GM04503 (cell line): ENCODE results near the gene TANGO6.
"Not testable (repeated sequence)": the region's sequence is repeated elsewhere in the genome, so short reads cannot be mapped to it uniquely, and the experiment has no call there.

Experiments used
- DNase-seq: peaks from one replicate; pipeline ENCODE4 v3.0.0-alpha.2; 2012; ENCODE audit warnings: low read depth

The TANGO6 gene

GRCh38 chr16:69118468-69118867 is 275.1 kb downstream of the TANGO6 start:
- no peak for DNase-seq

DNA sequence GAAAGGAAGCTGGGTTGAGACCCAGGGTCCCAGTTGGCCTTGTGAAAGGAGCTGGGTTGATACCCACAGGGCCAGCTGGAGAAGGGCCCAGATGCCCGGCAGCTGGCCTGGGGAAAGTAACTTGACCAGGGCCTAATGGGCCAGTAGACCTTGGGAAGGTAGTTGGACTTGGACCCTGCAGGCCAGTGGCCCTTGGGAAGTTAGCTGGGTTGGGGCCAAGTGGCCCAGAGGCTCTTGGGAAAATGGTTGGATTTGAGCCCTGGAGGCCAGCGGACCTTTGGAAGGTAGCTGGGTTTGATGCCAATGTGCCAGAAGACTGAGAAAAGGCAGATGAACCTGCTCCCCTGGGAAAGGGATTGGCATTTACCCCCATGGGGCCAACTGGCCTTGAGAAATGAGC is 275.7 kb downstream of the TANGO6 start:
- DNase-seq, result no peak

DNA sequence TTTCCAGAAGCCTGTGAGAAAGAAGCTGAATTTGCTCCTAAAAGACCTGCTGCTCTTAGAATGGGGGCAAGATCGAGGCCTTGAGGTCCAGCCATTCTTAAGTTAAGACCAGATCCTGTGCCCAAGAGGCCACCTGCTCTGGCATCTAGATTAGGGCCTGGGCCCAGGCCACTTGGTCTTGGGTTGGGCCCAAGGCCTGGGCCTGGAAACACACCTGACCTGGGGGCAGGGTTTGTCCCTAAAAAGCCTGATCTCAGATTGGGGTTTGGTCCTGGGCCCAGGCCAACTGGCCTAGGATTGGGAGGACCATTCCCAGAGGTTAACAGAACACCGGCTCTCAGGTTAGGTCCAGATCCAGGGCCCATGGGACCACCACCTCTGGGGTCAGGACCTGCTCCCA is 276.2 kb downstream of the TANGO6 start:
- DNase-seq, result no peak

DNA sequence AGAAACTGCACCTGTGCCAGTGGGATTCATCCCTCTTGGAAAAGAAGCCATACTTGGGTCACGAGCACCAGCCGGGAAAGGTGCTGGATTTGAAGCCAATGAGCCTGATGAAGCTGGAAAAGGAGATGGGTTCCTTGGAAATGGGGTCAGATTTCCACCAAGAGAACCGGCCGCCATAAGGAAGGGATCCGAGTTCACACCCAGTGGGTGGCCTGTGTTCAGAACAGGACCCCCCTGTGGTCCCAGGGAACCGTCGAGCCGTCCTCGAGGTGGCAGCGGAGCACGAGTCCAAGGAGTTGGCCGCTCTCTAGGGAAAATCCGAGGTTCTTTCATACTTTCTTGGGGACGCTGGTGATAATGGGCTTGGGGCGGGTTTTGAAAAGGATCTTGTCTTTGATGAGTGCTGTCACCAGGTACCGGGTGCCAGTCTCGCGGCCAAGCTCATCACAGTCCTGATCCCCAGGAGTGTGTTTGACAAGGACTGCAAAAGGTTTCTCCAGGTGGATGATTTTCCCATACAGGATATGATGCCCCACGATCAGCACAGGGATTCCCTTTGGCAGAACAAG is 276.8 kb downstream of the TANGO6 start:
- DNase-seq, result no peak

DNA sequence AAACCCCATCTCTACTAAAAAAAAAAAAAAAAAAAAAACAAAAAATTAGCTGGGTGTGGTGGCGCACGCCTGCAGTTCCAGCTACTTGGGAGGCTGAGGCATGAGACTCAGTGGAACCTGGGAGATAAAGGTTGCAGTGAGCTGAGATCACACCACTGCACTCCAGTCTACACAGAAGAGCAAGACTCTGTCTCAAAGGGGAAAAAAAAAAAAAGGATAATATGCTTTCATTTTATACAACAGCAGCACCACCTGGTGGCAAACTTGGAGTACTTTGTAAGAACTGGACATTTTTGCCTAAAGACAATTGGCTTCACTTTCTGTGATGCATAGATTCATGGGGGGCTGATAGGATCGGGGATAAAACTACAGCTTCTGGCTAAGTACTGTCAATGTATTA is 280.6 kb downstream of the TANGO6 start:
- DNase-seq, result no peak

GRCh38 chr16:69124406-69124805 is 281.1 kb downstream of the TANGO6 start:
- not testable (repeated sequence) for DNase-seq

DNA sequence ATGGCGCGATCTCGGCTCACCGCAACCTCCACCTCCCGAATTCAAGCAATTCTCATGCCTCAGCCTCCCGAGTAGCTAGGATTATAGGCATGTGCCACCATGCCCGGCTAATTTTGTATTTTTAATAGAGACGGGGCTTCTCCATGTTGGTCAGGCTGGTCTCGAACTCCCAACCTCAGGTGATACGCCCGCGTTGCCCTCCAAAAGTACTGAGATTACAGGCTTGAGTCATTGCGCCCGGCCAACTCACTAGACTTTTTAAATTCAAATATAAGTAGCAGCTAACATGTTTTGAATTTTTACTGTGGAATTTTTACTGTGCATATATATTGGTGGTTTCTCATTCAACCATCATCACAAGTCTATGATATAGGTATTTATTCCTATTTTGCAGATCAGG is 281.6 kb downstream of the TANGO6 start:
- DNase-seq, result not testable (repeated sequence)

- DNase-seq, result no peak
These were observed 282.9 kb downstream of the TANGO6 start for GRCh38 chr16:69126221-69126620.

DNA sequence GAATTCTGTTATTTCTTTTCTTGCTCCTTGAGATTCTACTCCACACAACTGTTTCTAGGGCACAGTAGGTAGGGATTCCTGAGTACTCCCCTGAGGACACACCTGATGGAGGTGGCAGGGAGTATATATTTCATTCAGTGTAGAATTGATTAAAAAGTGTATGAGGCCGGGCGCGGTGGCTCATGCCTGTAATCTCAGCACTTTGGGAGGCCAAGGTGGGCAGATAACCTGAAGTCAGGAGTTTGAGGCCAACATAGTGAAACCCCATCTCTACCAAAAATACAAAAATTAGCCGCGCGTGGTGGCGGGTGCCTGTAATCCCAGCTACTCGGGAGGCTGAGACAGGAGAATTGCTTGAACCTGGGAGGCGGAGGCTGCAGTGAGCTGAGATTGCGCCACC is 283.5 kb downstream of the TANGO6 start:
- not testable (repeated sequence) for DNase-seq

- no peak for DNase-seq
These were observed 284.7 kb downstream of the TANGO6 start for GRCh38 chr16:69127966-69128510.

GRCh38 chr16:69130461-69130860 is 287.1 kb downstream of the TANGO6 start:
- no peak for DNase-seq

- no peak for DNase-seq
These were observed 288.0 kb downstream of the TANGO6 start for GRCh38 chr16:69131167-69131838.

DNA sequence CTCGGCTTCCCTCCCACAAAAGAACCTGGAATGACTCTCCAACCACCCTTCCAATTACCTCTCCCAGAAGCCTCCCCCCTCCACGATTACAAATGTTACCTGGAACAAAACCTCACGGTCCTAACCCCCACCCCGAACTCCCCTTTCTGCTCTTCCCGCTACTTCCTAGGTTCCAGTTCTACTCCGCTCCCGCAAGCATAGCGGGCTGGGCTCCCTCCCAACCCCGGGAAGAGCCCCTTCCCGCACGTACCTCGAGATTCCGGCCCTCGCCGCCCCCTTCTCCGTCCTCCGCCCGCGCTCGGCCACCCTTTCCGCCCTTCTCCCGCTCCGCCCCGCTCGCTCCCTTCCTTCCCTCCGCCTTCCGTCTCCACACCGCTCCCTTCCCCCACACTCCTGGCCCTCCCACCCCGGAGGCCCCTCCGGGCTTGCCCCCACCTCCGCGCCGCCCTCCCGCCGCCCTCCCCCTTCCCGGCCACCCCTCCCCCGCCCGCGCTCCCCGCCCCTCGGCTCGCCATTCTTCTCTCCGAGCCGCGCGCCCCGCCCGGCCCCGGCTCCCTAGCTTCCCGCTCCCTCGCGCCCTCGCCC is 288.6 kb downstream of the TANGO6 start:
- DNase-seq, result no peak

DNA sequence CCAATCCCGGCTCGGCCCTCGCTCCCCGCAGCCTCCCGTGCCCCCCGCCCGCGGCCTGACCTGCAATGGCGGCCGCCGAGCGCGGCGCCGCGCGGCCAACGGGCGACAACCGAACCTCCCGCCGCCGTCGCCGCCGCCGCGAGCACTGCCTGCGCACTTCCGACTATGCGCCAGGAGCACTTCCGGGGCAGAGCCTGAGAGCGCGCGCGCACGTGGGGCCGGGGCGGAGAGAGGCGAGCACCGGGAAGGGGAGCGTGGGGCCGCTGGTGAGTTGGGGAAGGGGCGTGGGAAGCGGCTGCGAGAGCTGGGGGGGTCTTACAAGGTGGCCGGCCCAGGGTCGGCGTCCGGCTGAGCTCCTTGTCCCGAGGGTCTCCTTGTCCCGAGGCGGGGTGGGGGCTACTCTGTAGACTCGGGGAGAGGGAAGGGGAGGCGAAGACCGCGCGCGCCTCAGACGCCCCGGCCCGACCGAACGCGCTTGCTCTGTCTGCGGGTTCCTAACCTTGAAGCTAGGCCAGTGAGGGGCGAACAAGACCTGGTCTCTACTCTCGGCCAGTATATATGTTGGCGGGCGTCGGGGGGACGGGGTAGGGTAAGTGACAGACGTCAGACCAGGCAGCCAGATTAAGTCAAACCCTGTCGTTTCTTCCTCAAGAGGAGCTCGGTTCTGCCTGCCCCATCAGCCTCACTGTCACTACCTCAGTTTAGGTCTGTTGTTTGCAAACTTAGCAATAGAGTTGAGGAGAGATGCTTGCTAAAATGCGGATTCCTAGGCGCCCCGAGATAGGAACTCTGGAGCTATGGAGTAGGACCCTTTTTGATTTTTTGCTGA is 289.3 kb downstream of the TANGO6 start, which contains the start of the genes CHTF8 and UTP4:
CHTF8 (minus strand) TSS at position 165 of the 829 bp plus-strand sequence. CDS start 11,130 bp downstream, outside the sequence.
UTP4 (plus strand) TSS at position 226 of the 829 bp plus-strand sequence. CDS start 811 bp downstream, outside the sequence.
- DNase-seq, result no peak

DNA sequence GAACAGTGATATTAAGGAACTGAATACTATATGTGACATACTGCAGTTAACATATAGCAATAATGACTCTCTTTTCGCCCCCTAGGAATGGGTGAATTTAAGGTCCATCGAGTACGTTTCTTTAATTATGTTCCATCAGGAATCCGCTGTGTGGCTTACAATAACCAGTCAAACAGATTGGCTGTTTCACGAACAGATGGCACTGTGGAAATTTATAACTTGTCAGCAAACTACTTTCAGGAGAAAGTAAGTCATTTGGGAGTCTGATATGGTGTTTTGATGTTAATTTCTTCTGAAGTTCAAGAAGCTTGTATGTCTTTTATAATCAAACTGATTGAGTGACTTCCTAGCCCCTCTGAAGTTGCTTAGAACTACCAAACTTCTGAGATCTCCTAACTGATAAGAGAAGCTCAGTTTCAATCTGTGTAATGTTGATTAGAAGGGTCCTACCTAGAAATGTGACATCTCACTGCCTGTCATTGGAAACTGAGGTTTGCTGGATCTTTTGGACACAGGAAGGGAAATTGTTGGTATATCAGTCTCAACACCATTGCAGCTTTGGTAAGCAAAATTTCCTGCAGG is 290.1 kb downstream of the TANGO6 start:
- DNase-seq, result no peak
